H1 (cell line): Measurements from ENCODE around the gene VPS54. TPM values are rescaled to one million over a fixed set of nuclear protein-coding genes. Genes with fewer than 3 reads are reported as not detected.

Experiments
- CHD7 ChIP-seq: fragments of 300-600 bp; sonication (generic); IDR thresholded peaks from 2 replicates; pipeline ENCODE4 v1.7.1; 2012; ENCODE audit warnings: low read length, moderate library complexity, mild to moderate bottlenecking, inconsistent platforms; ENCODE audit not compliant: insufficient replicate concordance
- POLR2AphosphoS5 ChIP-seq: IDR thresholded peaks from 2 replicates; pipeline ENCODE4 v1.6.1; 2011; ENCODE audit warnings: low read depth, low read length
- TBP ChIP-seq: IDR thresholded peaks from 2 replicates; pipeline ENCODE4 v1.6.1; 2011; ENCODE audit warnings: low read depth, low read length, improper control_type of control experiment
- polyA plus RNA-seq, 7 experiments: library from polyadenylated mRNA; depleted of rRNA in 3 of 7; stranded (reverse) in 5 of 7; unstranded in 2 of 7; fragments of >200 nt in 5 of 7; fragments of 200-250 nt in 2 of 7; gene quantifications; 1 replicate in 5 of 7; 2 replicates in 1 of 7; 4 replicates in 1 of 7; pipeline versions ENCODE4 v1.2.1 to v1.2.3, GENCODE V29; 2011 to 2013; ENCODE audit warnings: missing spikeins in 2 of 7, mixed read lengths in 2 of 7
- total RNA-seq: library from RNA; stranded (reverse); fragmentation: NEBNext Ultra II Directional; extraction: Animal tissue kit (Norgen Biotek cat#: 25700); gene quantifications from 2 replicates; pipeline ENCODE4 v1.2.1, GENCODE V29; 2021

Gene VPS54
- total and polyA plus RNA-seq, 2 of the 8 experiments (the other 6 are each of a cell fraction or from before 2014, with no cell fraction given): 3.6 to 13.2 TPM

DNA sequence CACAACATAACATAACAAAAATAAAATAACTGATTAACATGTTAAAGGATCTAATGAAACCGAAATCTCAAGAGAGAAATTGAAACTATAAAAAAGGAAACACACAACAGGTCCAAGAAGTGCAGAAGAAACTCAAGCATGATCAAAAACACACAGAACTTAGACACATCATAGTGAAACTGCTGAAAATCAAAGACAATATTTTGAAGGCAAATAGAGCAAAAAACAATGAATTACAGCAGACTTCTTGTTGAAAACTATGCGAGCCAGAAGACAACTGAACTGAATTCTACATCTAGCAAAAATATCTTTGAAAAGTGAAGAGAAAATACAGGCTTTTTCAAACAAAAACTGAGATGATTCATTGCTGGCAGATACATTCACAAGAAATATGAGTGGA is 116.2 kb downstream of the VPS54 start (continued):
- TF ChIP-seq CHD7 (no peak), TBP (no peak), POLR2AphosphoS5 (no peak)
